ENCODE data around the gene C12orf75. TPM values are rescaled to one million over a fixed set of nuclear protein-coding genes. Genes with fewer than 3 reads are reported as not detected.
"Not testable (repeated sequence)": the region's sequence is repeated elsewhere in the genome, so short reads cannot be mapped to it uniquely, and the experiment has no call there.

C12orf75 gene
- polyA plus RNA-seq, 2 donors, result 7.9 to 15.3 TPM

DNA sequence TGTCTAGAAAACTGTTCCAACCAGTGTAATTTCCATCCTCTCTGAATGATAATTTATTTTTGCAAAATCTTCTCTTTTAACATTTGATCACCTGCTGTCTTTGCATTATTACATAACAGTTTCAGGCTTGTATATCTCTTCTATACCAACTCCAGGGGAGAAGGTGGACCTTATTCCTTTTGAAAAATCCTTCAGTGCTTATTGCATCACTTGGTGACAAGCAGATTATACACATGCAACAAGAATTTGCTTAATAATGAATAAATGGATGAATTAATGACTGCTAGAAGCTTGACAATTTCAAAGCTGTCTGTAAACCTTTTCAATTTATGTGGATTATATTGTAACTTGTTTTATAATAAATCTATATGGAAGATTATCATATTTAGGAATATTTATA lies 37.3 kb upstream of the C12orf75 start:
- Histone ChIP-seq H3K9me3 (ENCODE audit: control insufficient read depth in 2 of 2, insufficient read depth in 1 of 2, low read depth in 1 of 2, low read length in 1 of 2) (peaks cover 0 to 4% of the 10 kb centered on the region in 2 donors), H3K4me1 (ENCODE audit: control insufficient read depth in 2 of 2, insufficient read depth in 2 of 2, low read length in 1 of 2) (no peaks in the 10 kb centered on the region), H3K27ac (ENCODE audit: low read depth in 2 of 2, low read length in 1 of 2) (no peak overlapping the region), H3K36me3 (ENCODE audit: control insufficient read depth in 2 of 2, insufficient read depth in 2 of 2, low read length in 1 of 2) (no peaks in the 10 kb centered on the region), H3K4me3 (ENCODE audit: low read depth in 1 of 2, low read length in 2 of 2) (no peak overlapping the region), H3K27me3 (ENCODE audit: control insufficient read depth in 1 of 2, insufficient read depth in 2 of 2, low read length in 2 of 2) (no peaks in the 10 kb centered on the region)

DNA sequence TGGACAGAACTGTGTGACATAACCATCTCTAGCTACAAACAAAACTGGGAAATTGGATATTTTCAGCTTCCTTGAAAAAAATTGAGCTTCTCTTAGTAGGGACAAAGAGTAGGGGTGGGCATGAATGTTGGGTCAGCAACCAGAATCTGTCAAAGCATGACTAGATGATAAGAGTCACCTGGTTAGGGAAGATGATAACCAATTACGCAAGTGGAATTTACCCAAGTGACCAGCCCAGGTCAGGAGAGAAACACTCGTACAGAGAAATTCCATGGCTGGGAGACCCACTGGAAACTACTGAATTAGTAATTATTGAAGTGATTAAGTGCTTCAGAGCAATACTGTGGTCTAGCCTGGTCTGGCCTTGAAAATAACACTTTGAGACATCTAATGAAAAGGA lies 36.3 kb upstream of the C12orf75 start:
- H3K4me1 ChIP-seq (ENCODE audit: control insufficient read depth in 2 of 2, insufficient read depth in 2 of 2, low read length in 1 of 2), result no peaks in the 10 kb centered on the region
- WGBS, 2 donors, result 89 to 90% methylated on average over 2 of the region's 2 CpGs
- H3K36me3 ChIP-seq (ENCODE audit: control insufficient read depth in 2 of 2, insufficient read depth in 2 of 2, low read length in 1 of 2), result no peaks in the 10 kb centered on the region
- peaks cover 0 to 4% of the 10 kb centered on the region in 2 donors for H3K9me3 ChIP-seq (ENCODE audit: control insufficient read depth in 2 of 2, insufficient read depth in 1 of 2, low read depth in 1 of 2, low read length in 1 of 2)
- H3K27me3 ChIP-seq (ENCODE audit: control insufficient read depth in 1 of 2, insufficient read depth in 2 of 2, low read length in 2 of 2), result no peaks in the 10 kb centered on the region
- H3K4me3 ChIP-seq (ENCODE audit: low read depth in 1 of 2, low read length in 2 of 2), result no peak overlapping the region
- no peak overlapping the region for H3K27ac ChIP-seq (ENCODE audit: low read depth in 2 of 2, low read length in 1 of 2)

DNA sequence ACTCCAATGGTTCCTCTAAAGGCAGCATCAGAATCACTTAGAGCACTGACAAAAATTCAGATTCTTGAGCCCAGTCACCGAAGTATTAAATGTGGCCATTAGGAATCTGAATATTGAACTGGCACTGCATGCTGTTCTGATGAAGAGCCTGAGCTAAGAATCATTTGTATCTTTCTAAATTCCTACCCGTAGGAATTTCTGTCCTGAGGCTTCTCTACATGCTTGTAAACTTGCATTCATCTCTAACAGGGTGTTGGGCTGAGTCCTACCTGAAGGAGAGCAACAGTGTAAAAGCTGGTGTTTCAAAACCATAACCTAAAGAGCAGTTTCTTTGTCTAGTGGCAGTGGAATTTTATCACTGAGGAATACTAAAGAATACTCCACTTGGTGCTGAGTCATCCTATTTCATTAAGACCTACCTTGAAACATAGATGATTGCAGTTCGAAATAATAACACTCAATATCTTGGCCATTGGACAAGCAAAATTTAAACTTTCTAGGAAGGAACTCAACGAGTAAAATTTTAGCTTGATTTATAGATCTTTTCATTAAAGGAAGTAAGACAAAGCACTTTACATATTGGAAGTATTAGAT lies 35.5 kb upstream of the C12orf75 start:
- Histone ChIP-seq H3K4me1 (ENCODE audit: control insufficient read depth in 2 of 2, insufficient read depth in 2 of 2, low read length in 1 of 2) (no peaks in the 10 kb centered on the region), H3K27me3 (ENCODE audit: control insufficient read depth in 1 of 2, insufficient read depth in 2 of 2, low read length in 2 of 2) (no peaks in the 10 kb centered on the region), H3K4me3 (ENCODE audit: low read depth in 1 of 2, low read length in 2 of 2) (no peak overlapping the region), H3K9me3 (ENCODE audit: control insufficient read depth in 2 of 2, insufficient read depth in 1 of 2, low read depth in 1 of 2, low read length in 1 of 2) (peaks cover 0 to 4% of the 10 kb centered on the region in 2 donors), H3K36me3 (ENCODE audit: control insufficient read depth in 2 of 2, insufficient read depth in 2 of 2, low read length in 1 of 2) (no peaks in the 10 kb centered on the region), H3K27ac (ENCODE audit: low read depth in 2 of 2, low read length in 1 of 2) (no peak overlapping the region)
- 68 to 78% methylated on average over 4 of the region's 4 CpGs for WGBS, 2 donors

DNA sequence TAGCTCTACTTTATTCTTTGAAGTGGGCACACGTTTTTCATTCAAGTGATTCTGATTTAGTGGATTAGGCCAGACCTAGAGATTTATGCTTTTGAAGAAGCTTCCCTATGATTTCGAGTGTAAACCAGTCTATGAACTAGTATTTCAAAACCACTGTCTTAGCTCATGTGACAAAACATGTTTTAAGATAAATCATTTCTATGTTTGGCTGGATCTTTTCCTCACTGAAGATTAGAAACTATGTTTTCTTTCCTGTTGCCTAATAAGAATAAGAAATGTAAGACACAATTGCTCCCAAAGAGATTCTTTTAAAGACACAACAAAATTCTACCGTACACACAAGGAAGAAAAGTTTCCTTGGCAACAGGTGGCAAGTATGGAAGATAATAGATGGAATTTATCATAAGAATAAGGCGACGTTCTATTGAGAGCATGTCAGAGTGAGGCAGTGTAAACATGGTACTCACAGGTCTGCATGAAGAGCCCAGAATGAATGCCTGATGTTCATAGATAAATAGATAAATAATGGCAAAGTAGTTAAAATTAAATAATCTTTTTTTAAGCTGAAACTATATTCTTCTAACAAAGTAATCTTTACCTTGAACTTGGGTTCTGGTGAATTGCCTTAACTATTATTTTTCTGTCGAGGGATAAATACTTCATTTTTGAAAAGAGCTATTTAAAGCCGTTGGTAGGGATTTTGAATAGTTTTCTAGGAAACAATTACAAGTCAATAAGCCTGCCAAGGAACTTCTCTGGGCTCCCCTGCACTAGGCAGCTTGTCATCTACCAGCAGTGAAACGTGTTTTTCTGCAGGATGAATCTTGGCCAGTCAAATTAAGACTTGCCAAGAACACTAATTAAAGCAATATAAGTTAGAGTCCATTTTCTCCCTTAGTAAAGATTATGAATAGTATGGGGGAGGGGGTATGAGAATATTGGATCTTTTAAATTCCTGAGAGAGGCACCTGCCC lies 34.1 kb upstream of the C12orf75 start:
- Histone ChIP-seq H3K9me3 (ENCODE audit: control insufficient read depth in 2 of 2, insufficient read depth in 1 of 2, low read depth in 1 of 2, low read length in 1 of 2) (peaks cover 0 to 4% of the 10 kb centered on the region in 2 donors), H3K27ac (ENCODE audit: low read depth in 2 of 2, low read length in 1 of 2) (no peak overlapping the region), H3K4me3 (ENCODE audit: low read depth in 1 of 2, low read length in 2 of 2) (no peak overlapping the region), H3K27me3 (ENCODE audit: control insufficient read depth in 1 of 2, insufficient read depth in 2 of 2, low read length in 2 of 2) (no peaks in the 10 kb centered on the region), H3K4me1 (ENCODE audit: control insufficient read depth in 2 of 2, insufficient read depth in 2 of 2, low read length in 1 of 2) (no peaks in the 10 kb centered on the region), H3K36me3 (ENCODE audit: control insufficient read depth in 2 of 2, insufficient read depth in 2 of 2, low read length in 1 of 2) (no peaks in the 10 kb centered on the region)
- 35 to 42% methylated on average over 8 of the region's 8 CpGs for WGBS, 2 donors

DNA sequence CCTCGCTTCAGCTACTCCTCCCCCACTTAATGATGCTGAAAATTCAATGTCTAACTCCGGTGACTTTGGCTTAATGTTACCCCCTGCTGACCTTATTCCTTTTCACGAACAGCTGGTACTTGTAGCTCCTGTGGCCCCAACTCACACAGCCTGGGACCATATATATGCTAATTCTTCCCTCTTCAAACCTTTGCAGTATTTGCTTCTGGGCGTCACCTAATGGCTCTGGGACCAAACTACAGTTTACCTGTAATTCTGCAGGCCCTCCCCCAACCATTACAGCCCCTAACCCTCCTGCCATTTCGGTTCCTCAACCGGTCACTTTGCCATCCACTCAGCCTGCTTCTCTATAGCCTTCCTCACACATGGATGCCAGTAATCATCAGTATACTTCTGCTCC lies 29.6 kb upstream of the C12orf75 start:
- Histone ChIP-seq H3K27me3 (ENCODE audit: control insufficient read depth in 1 of 2, insufficient read depth in 2 of 2, low read length in 2 of 2) (no peaks in the 10 kb centered on the region), H3K36me3 (ENCODE audit: control insufficient read depth in 2 of 2, insufficient read depth in 2 of 2, low read length in 1 of 2) (no peaks in the 10 kb centered on the region), H3K4me3 (ENCODE audit: low read depth in 1 of 2, low read length in 2 of 2) (no peak overlapping the region), H3K4me1 (ENCODE audit: control insufficient read depth in 2 of 2, insufficient read depth in 2 of 2, low read length in 1 of 2) (no peaks in the 10 kb centered on the region), H3K9me3 (ENCODE audit: control insufficient read depth in 2 of 2, insufficient read depth in 1 of 2, low read depth in 1 of 2, low read length in 1 of 2) (peaks cover 0 to 4% of the 10 kb centered on the region in 2 donors), H3K27ac (ENCODE audit: low read depth in 2 of 2, low read length in 1 of 2) (no peak overlapping the region)
- WGBS, 2 donors, result 90 to 93% methylated on average over 6 of the region's 6 CpGs

DNA sequence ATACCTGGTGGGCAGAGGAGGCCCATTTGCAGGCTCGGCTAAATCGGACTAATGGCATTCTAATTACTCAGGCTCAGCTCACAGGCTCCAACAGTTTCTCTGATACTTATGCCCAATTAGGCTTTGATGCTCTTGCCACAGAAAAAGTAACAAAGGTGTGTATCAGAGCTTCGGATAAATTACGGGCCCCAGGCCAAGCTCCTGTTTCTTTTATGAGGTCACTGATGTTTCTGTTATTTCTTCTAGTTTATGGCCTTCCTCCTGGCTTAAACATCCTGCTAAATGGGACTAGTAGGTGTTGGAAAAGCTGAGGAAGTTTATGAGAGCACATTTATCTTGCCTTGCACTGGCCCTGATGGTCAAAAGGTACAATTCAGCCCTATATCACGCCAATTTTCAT lies 28.8 kb upstream of the C12orf75 start:
- H3K4me3 ChIP-seq (ENCODE audit: low read depth in 1 of 2, low read length in 2 of 2), result no peak overlapping the region
- peaks cover 0 to 4% of the 10 kb centered on the region in 2 donors for H3K9me3 ChIP-seq (ENCODE audit: control insufficient read depth in 2 of 2, insufficient read depth in 1 of 2, low read depth in 1 of 2, low read length in 1 of 2)
- H3K27me3 ChIP-seq (ENCODE audit: control insufficient read depth in 1 of 2, insufficient read depth in 2 of 2, low read length in 2 of 2), result no peaks in the 10 kb centered on the region
- 63 to 75% methylated on average over 5 of the region's 5 CpGs for WGBS, 2 donors
- H3K4me1 ChIP-seq (ENCODE audit: control insufficient read depth in 2 of 2, insufficient read depth in 2 of 2, low read length in 1 of 2), result no peaks in the 10 kb centered on the region
- H3K27ac ChIP-seq (ENCODE audit: low read depth in 2 of 2, low read length in 1 of 2), result no peak overlapping the region
- no peaks in the 10 kb centered on the region for H3K36me3 ChIP-seq (ENCODE audit: control insufficient read depth in 2 of 2, insufficient read depth in 2 of 2, low read length in 1 of 2)

DNA sequence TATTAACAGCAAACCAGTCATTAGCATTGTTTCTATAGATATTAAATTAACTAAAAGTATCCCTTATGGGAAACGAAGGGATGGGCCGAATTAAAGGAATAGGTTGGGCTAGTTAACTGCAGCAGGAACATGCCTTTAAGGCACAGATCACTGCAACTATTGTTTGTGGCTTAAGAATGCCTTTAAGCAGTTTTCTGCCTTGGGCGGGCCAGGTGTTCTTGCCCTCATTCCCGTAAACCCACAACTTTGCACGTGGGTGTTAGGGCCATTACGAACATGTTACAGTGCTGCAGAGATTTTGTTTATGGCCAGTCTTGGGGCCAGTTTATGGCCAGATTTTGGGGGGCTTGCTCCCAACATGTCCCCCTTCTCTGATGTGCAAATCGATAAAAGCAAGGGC lies 27.5 kb upstream of the C12orf75 start:
- H3K9me3 ChIP-seq (ENCODE audit: control insufficient read depth in 2 of 2, insufficient read depth in 1 of 2, low read depth in 1 of 2, low read length in 1 of 2); H3K27me3 ChIP-seq (ENCODE audit: control insufficient read depth in 1 of 2, insufficient read depth in 2 of 2, low read length in 2 of 2); H3K4me3 ChIP-seq (ENCODE audit: low read depth in 1 of 2, low read length in 2 of 2); H3K36me3 ChIP-seq (ENCODE audit: control insufficient read depth in 2 of 2, insufficient read depth in 2 of 2, low read length in 1 of 2); H3K27ac ChIP-seq (ENCODE audit: low read depth in 2 of 2, low read length in 1 of 2); H3K4me1 ChIP-seq (ENCODE audit: control insufficient read depth in 2 of 2, insufficient read depth in 2 of 2, low read length in 1 of 2): not testable (repeated sequence)
- WGBS, 2 donors, result 67 to 87% methylated on average over 7 of the region's 7 CpGs

DNA sequence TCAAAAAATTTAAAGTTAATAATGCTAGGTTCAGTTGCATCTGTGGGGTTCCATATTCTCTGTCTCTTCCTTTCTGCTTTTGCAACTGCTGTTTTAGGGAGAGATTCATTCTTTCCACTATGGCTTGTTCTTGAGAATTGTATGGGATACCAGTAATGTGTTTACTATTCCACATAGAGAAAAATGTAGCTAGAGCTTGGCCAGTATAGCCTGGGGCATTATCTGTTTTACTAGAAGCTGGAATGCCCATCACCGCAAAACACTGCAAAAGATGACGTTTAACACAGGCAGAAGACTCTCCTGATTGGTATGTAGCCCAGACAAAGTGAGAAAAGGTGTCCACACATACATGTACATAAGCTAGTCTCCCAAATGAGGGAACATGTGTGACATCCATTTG lies 25.9 kb upstream of the C12orf75 start:
- H3K36me3 ChIP-seq (ENCODE audit: control insufficient read depth in 2 of 2, insufficient read depth in 2 of 2, low read length in 1 of 2); H3K4me1 ChIP-seq (ENCODE audit: control insufficient read depth in 2 of 2, insufficient read depth in 2 of 2, low read length in 1 of 2); H3K27me3 ChIP-seq (ENCODE audit: control insufficient read depth in 1 of 2, insufficient read depth in 2 of 2, low read length in 2 of 2); H3K27ac ChIP-seq (ENCODE audit: low read depth in 2 of 2, low read length in 1 of 2); H3K4me3 ChIP-seq (ENCODE audit: low read depth in 1 of 2, low read length in 2 of 2); H3K9me3 ChIP-seq (ENCODE audit: control insufficient read depth in 2 of 2, insufficient read depth in 1 of 2, low read depth in 1 of 2, low read length in 1 of 2): not testable (repeated sequence)
- WGBS, 2 donors, result 91 to 92% methylated on average over 2 of the region's 2 CpGs

DNA sequence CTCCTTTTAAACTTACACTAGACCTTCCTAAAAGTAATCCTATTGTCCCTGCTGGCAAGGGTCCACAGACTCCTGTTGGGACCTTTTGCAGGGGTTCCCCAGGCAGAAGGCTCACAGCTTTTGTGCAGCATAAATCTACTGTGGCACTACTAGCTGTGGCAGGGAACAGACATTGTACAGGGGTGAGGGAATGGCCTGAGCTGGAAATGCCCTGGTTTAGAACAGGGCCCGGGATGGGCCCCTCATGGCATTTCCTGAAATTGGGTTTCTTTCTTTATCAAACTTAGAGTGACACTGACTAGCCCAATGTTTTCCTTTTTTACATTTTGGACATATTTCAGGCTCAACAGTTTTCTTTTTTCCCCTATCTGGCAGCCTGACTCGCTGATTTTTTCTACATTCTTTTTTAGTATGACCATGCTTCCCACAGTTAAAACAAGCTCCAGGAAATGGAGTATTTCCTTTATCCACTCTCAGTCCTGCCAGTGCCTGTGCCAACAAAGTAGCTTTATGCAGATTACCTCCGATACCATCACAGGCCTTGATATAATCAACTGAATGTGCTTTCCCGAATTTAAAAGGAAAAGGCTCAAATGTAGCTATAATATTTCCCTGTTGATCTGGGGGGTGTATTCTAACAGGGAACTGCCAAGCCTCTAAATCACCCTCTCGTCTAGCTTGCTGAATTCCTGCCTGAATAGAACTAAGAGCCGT lies 22.7 kb upstream of the C12orf75 start:
- H3K4me3 ChIP-seq (ENCODE audit: low read depth in 1 of 2, low read length in 2 of 2); H3K9me3 ChIP-seq (ENCODE audit: control insufficient read depth in 2 of 2, insufficient read depth in 1 of 2, low read depth in 1 of 2, low read length in 1 of 2); H3K27ac ChIP-seq (ENCODE audit: low read depth in 2 of 2, low read length in 1 of 2); H3K4me1 ChIP-seq (ENCODE audit: control insufficient read depth in 2 of 2, insufficient read depth in 2 of 2, low read length in 1 of 2); H3K36me3 ChIP-seq (ENCODE audit: control insufficient read depth in 2 of 2, insufficient read depth in 2 of 2, low read length in 1 of 2); H3K27me3 ChIP-seq (ENCODE audit: control insufficient read depth in 1 of 2, insufficient read depth in 2 of 2, low read length in 2 of 2): not testable (repeated sequence)
- 47 to 64% methylated on average over 5 to 6 of the region's 6 CpGs for WGBS, 2 donors
